GM23248 (cell line): ENCODE data around the gene KLHL8. TPM values are rescaled to one million over a fixed set of nuclear protein-coding genes. Genes with fewer than 3 reads are reported as not detected.

Source experiments
- DNase-seq: peaks from one replicate; pipeline ENCODE4 v3.0.0-alpha.2; 2015
- H2AFZ ChIP-seq: fragments of 200-600 bp; sonication (generic); 2 replicates; pipeline ENCODE4 v1.6.1; 2016; ENCODE audit warnings: antibody characterized with exemption
- H3F3A ChIP-seq: fragments of 200-600 bp; sonication (generic); 2 replicates; pipeline ENCODE4 v1.6.1; 2016; ENCODE audit warnings: mild to moderate bottlenecking, antibody characterized with exemption, mixed run types; ENCODE audit not compliant: insufficient read depth
- H3K27ac ChIP-seq: fragments of 200-600 bp; sonication (generic); 2 replicates; pipeline ENCODE4 v1.5.1; 2016; ENCODE audit warnings: mild to moderate bottlenecking
- H3K27me3 ChIP-seq: fragments of 200-600 bp; sonication (generic); replicated peaks from 2 replicates; pipeline ENCODE4 v1.6.1; 2016; ENCODE audit warnings: mild to moderate bottlenecking; ENCODE audit not compliant: insufficient read depth
- H3K36me3 ChIP-seq: fragments of 200-600 bp; sonication (generic); 2 replicates; pipeline ENCODE4 v1.6.1; 2016; ENCODE audit warnings: low read depth, mild to moderate bottlenecking
- H3K4me1 ChIP-seq: fragments of 200-600 bp; sonication (generic); 2 replicates; pipeline ENCODE4 v1.6.1; 2016; ENCODE audit warnings: mild to moderate bottlenecking; ENCODE audit not compliant: insufficient read depth
- H3K4me2 ChIP-seq: fragments of 200-600 bp; sonication (generic); one replicate; pipeline ENCODE4 v1.6.1; 2016; ENCODE audit warnings: mild to moderate bottlenecking; ENCODE audit not compliant: unreplicated experiment
- H3K4me3 ChIP-seq: fragments of 200-600 bp; sonication (generic); 2 replicates; pipeline ENCODE4 v1.5.1; 2016; ENCODE audit warnings: mild to moderate bottlenecking
- H3K79me2 ChIP-seq: fragments of 200-600 bp; sonication (generic); 2 replicates; pipeline ENCODE4 v1.6.1; 2016; ENCODE audit warnings: mild to moderate bottlenecking; ENCODE audit not compliant: insufficient read depth
- H3K9ac ChIP-seq: fragments of 200-600 bp; sonication (generic); 2 replicates; pipeline ENCODE4 v1.6.1; 2016; ENCODE audit warnings: mild to moderate bottlenecking
- H3K9me2 ChIP-seq: fragments of 200-600 bp; sonication (generic); 2 replicates; pipeline ENCODE4 v1.6.1; 2016; ENCODE audit warnings: mixed run types, mild to moderate bottlenecking, moderate library complexity; ENCODE audit not compliant: insufficient read depth
- H3K9me3 ChIP-seq: fragments of 200-600 bp; sonication (generic); one replicate; pipeline ENCODE4 v1.6.1; 2017; ENCODE audit warnings: low read depth
- H4K20me1 ChIP-seq: fragments of 200-600 bp; sonication (generic); 2 replicates; pipeline ENCODE4 v1.6.0; 2016; ENCODE audit not compliant: insufficient read depth
- EZH2 ChIP-seq: fragments of 200-600 bp; sonication (generic); IDR thresholded peaks from 2 replicates; pipeline ENCODE4 v1.6.1; 2018; ENCODE audit warnings: antibody characterized with exemption, mild to moderate bottlenecking; ENCODE audit not compliant: insufficient read depth, poor library complexity, severe bottlenecking
- EZH2phosphoT487 ChIP-seq: fragments of 200-600 bp; sonication (generic); IDR thresholded peaks from 2 replicates; pipeline ENCODE4 v1.6.1; 2018; ENCODE audit warnings: antibody characterized with exemption, moderate library complexity, mild to moderate bottlenecking, low read depth; ENCODE audit not compliant: insufficient read depth
- WGBS, 2 experiments: methylation state at CpG; one replicate each; pipeline ENCODE4 v1.1.6; 2015 to 2017; ENCODE audit warnings: low lambda C conversion rate in 2 of 2, low coverage in 1 of 2; ENCODE audit errors: missing lambda C conversion rate in 2 of 2; 5-methylcytosine and 5-hydroxymethylcytosine counted together
- in situ Hi-C: fragments of 300-500 bp; cut with MboI; formaldehyde crosslinking; loops from 2 replicates; pipeline ENCODE4 v1.15.0; 2020
- polyA plus RNA-seq: library from polyadenylated mRNA; unstranded; fragments of >200 nt; fragmentation: Nextera tagmentation; extraction: Ambion mirVana; gene quantifications from 2 replicates; pipeline ENCODE4 v1.2.1, GENCODE V29; 2016
- total RNA-seq: library from RNA; depleted of rRNA; stranded (reverse); fragments of >200 nt; shearing (Covaris generic); gene quantifications from 2 replicates; pipeline ENCODE4 v1.2.3, GENCODE V29; 2014

Gene KLHL8
- total and polyA plus RNA-seq, 2 experiments from 2014 or later: 7.8 to 7.9 TPM

DNA sequence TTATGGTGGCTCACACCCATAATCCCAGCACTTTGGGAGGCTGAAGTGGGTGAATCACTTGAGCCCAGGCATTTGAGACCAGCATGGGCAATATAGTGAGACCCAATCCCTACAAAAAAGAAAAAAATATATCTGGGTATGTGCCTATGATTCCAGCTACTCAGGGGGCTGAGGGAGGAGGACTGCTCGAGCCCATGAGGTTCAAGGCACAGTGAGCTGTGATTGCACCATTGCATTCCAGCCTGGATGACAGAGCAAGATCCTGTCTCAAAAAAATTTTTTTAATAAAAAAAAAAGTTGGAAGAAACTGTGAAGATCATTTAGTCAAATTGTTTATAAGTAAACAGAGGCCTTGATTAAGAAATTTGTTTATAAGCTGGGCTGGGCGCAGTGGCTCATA, 39.7 kb downstream of the KLHL8 start:
- Histone ChIP-seq H3K36me3 (no peaks in the 10 kb centered on the region), H4K20me1 (no peaks in the 10 kb centered on the region), H3K9me3 (no peaks in the 10 kb centered on the region), H3K9ac (no peak overlapping the region), H3K27me3 (no peaks in the 10 kb centered on the region), H3K4me2 (no peak overlapping the region), H3K4me1 (peaks cover 11% of the 10 kb centered on the region; the same call in 1 of the 2 replicates), H3K27ac (no peak overlapping the region), H2AFZ (no peak overlapping the region), H3F3A (no peaks in the 10 kb centered on the region), H3K9me2 (no peaks in the 10 kb centered on the region), H3K79me2 (no peaks in the 10 kb centered on the region), H3K4me3 (no peak overlapping the region)
- peak; percentile 42 for DNase-seq
- in situ Hi-C loops: no loop called here
- no peak for TF ChIP-seq EZH2
- no peak for TF ChIP-seq EZH2phosphoT487
- 64 to 80% methylated on average over 2 of the region's 2 CpGs for WGBS, 2 experiments

DNA sequence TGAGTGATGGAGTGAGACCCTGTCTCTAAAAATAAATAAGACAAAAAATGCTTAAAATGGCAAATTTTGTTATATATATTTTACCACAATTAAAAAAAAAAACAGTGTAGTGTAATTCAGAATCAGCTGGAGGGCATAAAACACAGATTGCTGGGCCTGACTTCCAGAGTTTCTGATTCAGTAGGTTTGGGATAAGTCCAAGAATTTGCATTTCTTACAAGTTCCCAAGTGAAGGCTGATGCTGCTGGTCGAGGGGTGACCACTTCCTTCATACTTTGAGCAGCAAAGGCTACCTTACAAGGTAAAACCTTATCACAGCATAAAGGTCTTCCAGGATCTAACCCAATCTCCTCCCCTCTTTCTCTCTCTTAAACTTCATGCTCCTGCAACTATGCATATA, 40.7 kb downstream of the KLHL8 start:
- no peak overlapping the region for H3K4me2 ChIP-seq
- H3K36me3 ChIP-seq: no peaks in the 10 kb centered on the region
- no peaks in the 10 kb centered on the region for H3K9me3 ChIP-seq
- H3K9me2 ChIP-seq: no peaks in the 10 kb centered on the region
- DNase-seq: peak; percentile 64
- in situ Hi-C loops: no loop called here
- no peak overlapping the region for H3K27ac ChIP-seq
- H3K9ac ChIP-seq: no peak overlapping the region
- no peaks in the 10 kb centered on the region for H3K27me3 ChIP-seq
- no peaks in the 10 kb centered on the region for H3K79me2 ChIP-seq
- TF ChIP-seq EZH2phosphoT487 (no peak), EZH2 (no peak)
- H3K4me1 ChIP-seq: peaks cover 11% of the 10 kb centered on the region; the same call in 1 of the 2 replicates
- no peaks in the 10 kb centered on the region for H4K20me1 ChIP-seq
- H3F3A ChIP-seq: no peaks in the 10 kb centered on the region
- no peak overlapping the region for H2AFZ ChIP-seq
- WGBS, 2 experiments: 14 to 41% methylated on average over 1 of the region's 1 CpG
- H3K4me3 ChIP-seq: no peak overlapping the region

GRCh38 chr4:87174672-87175071, 45.7 kb downstream of the KLHL8 start:
- H3K9ac ChIP-seq: no peak overlapping the region
- H4K20me1 ChIP-seq: no peaks in the 10 kb centered on the region
- no peaks in the 10 kb centered on the region for H3K27me3 ChIP-seq
- no peaks in the 10 kb centered on the region for H3K79me2 ChIP-seq
- in situ Hi-C loops: no loop called here
- H3F3A ChIP-seq: no peaks in the 10 kb centered on the region
- H3K4me1 ChIP-seq: no peaks in the 10 kb centered on the region
- DNase-seq: no peak
- no peak overlapping the region for H2AFZ ChIP-seq
- H3K4me3 ChIP-seq: no peak overlapping the region
- H3K9me2 ChIP-seq: no peaks in the 10 kb centered on the region
- no peak overlapping the region for H3K4me2 ChIP-seq
- no peaks in the 10 kb centered on the region for H3K36me3 ChIP-seq
- no peak for TF ChIP-seq EZH2
- TF ChIP-seq EZH2phosphoT487: no peak
- WGBS, 2 experiments: 98% methylated on average over 2 of the region's 2 CpGs
- no peak overlapping the region for H3K27ac ChIP-seq
- no peaks in the 10 kb centered on the region for H3K9me3 ChIP-seq

DNA sequence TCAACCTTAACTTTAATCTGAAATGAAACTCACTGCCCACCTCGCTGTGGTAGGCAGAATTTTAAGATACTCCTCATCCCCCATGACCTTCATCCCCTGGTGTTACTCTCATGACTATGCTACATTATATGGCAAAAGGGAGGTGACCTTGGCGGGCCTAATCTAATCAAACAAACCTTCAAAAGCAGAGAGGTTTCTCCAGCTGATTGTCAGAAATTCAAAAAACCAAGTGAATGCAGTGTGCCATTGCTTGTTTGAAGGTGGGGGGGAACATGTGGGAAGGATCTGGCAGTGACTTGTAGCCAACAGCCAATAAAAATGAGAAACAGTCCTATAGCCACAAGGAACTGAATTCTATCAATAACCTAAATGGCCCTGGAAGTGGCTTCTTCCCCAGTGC, 48.5 kb downstream of the KLHL8 start:
- in situ Hi-C loops: no loop called here
- H3K4me2 ChIP-seq: no peak overlapping the region
- TF ChIP-seq EZH2phosphoT487 (no peak), EZH2 (no peak)
- no peak overlapping the region for H3K27ac ChIP-seq
- H3K4me1 ChIP-seq: no peaks in the 10 kb centered on the region
- no peaks in the 10 kb centered on the region for H3K9me3 ChIP-seq
- H4K20me1 ChIP-seq: no peaks in the 10 kb centered on the region
- H3K79me2 ChIP-seq: no peaks in the 10 kb centered on the region
- H3K9ac ChIP-seq: no peak overlapping the region
- H2AFZ ChIP-seq: no peak overlapping the region
- no peaks in the 10 kb centered on the region for H3K36me3 ChIP-seq
- DNase-seq: no peak
- WGBS, 2 experiments: 98 to 99% methylated on average over 2 of the region's 2 CpGs
- H3K9me2 ChIP-seq: no peaks in the 10 kb centered on the region
- H3F3A ChIP-seq: no peaks in the 10 kb centered on the region
- H3K4me3 ChIP-seq: no peak overlapping the region
- H3K27me3 ChIP-seq: no peaks in the 10 kb centered on the region
